Subcutaneous adipose tissue (tissue), 4 donors: ENCODE measurements around the gene HCK. TPM values are rescaled to one million over a fixed set of nuclear protein-coding genes. Genes with fewer than 3 reads are reported as not detected.

Experiments used
- CTCF ChIP-seq: fragments of 450-650 bp; IDR thresholded peaks from one replicate; pipeline ENCODE4 v1.5.1; 2016; ENCODE audit warnings: low read depth, mild to moderate bottlenecking, control low read depth, antibody characterized with exemption, moderate library complexity
- total RNA-seq, 4 donors: library from RNA; depleted of rRNA; stranded (reverse); fragments of >200 nt; gene quantifications; one replicate each; pipeline ENCODE4 v1.1.0, GENCODE V29; 2016

The HCK gene
- total RNA-seq, 4 donors from 2014 or later, result 10.0 to 63.2 (median 27.4) TPM

- no peak for TF ChIP-seq CTCF
These were observed 58.2 kb downstream of the HCK start for GRCh38 chr20:32110173-32110704.

GRCh38 chr20:32110727-32111126, 58.7 kb downstream of the HCK start:
- no peak for TF ChIP-seq CTCF

- TF ChIP-seq CTCF, result no peak
These were observed 59.2 kb downstream of the HCK start for GRCh38 chr20:32111156-32111686.

GRCh38 chr20:32111753-32112152, 59.7 kb downstream of the HCK start:
- TF ChIP-seq CTCF, result no peak

- no peak for TF ChIP-seq CTCF
These were observed 60.8 kb downstream of the HCK start for GRCh38 chr20:32112841-32113240.

- TF ChIP-seq CTCF, result no peak
These were observed 61.7 kb downstream of the HCK start for GRCh38 chr20:32113591-32114260.

GRCh38 chr20:32114305-32114960, 62.4 kb downstream of the HCK start:
- no peak for TF ChIP-seq CTCF
